Panc1 (cell line): ENCODE measurements around the gene DPEP2NB. TPM values are rescaled to one million over a fixed set of nuclear protein-coding genes. Genes with fewer than 3 reads are reported as not detected.

Source experiments
- ATAC-seq: fragments of 200-7000 bp; cut with Tn5 transposase; 2 replicates; pipeline ENCODE4 v1.9.1; 2020; ENCODE audit warnings: mild to moderate bottlenecking, moderate library complexity
- BruUV-seq: library from RNA; stranded (reverse); fragments of 400-500 nt; replicated peaks from 2 replicates; lab custom pipeline; 2021; lab: Mats Ljungman, UMichigan
- CTCF ChIA-PET: fragments of 300-600 bp; sonication (Branson Sonifier 250); formaldehyde crosslinking; loops from one replicate; lab custom pipeline; 2022; ENCODE audit warnings: antibody characterized with exemption; lab: Charles Lee
- POLR2A ChIA-PET: fragments of 300-600 bp; sonication (Branson Sonifier 250); formaldehyde crosslinking; loops from one replicate; lab custom pipeline; 2022; ENCODE audit warnings: antibody characterized with exemption; lab: Charles Lee
- DNase-seq: peaks from one replicate; pipeline ENCODE4 v3.0.0-alpha.2; 2010; ENCODE audit warnings: low read depth, low spot score
- H3K27ac ChIP-seq: 2 replicates; pipeline ENCODE4 v1.5.1; 2011; ENCODE audit warnings: mild to moderate bottlenecking, low read length, inconsistent platforms
- H3K27me3 ChIP-seq: fragments of 200-500 bp; sonication (Bioruptor generic); 2 replicates; pipeline ENCODE4 v1.6.0; 2014; ENCODE audit warnings: low read length, inconsistent platforms; ENCODE audit not compliant: control insufficient read depth, insufficient read depth
- H3K36me3 ChIP-seq: fragments of 200-500 bp; sonication (Bioruptor generic); 2 replicates; pipeline ENCODE4 v1.5.1; 2014; ENCODE audit warnings: inconsistent platforms, mild to moderate bottlenecking, low read length, moderate library complexity; ENCODE audit not compliant: control insufficient read depth, insufficient read depth
- H3K4me1 ChIP-seq: 2 replicates; pipeline ENCODE4 v1.5.1; 2011; ENCODE audit warnings: inconsistent platforms, mild to moderate bottlenecking, low read length, moderate library complexity; ENCODE audit not compliant: control insufficient read depth, insufficient read depth
- H3K4me3 ChIP-seq, 2 experiments: 2 replicates each; pipeline ENCODE4 v1.5.1; 2011 to 2012; ENCODE audit warnings: low read depth in 2 of 2, low read length in 2 of 2, mild to moderate bottlenecking in 2 of 2, inconsistent platforms in 1 of 2, moderate library complexity in 1 of 2
- H3K9me3 ChIP-seq: fragments of 200-500 bp; sonication (Bioruptor generic); 2 replicates; pipeline ENCODE4 v1.5.1; 2014; ENCODE audit warnings: low read depth, mild to moderate bottlenecking, inconsistent platforms, low read length, moderate library complexity; ENCODE audit not compliant: control insufficient read depth, insufficient read depth
- POLR2AphosphoS5 ChIP-seq: IDR thresholded peaks from 2 replicates; pipeline ENCODE4 v1.6.1; 2012; ENCODE audit warnings: mild to moderate bottlenecking, low read depth, low read length, moderate library complexity
- REST ChIP-seq, 2 experiments: IDR thresholded peaks; 2 replicates each; pipeline ENCODE4 v1.6.1; 2011 to 2012; ENCODE audit warnings: low read depth in 2 of 2, control low read depth in 1 of 2, low read length in 1 of 2, mild to moderate bottlenecking in 1 of 2, moderate library complexity in 1 of 2; ENCODE audit not compliant: insufficient read depth in 1 of 2
- SIN3A ChIP-seq: IDR thresholded peaks from 2 replicates; pipeline ENCODE4 v1.6.1; 2012; ENCODE audit warnings: low read depth, mild to moderate bottlenecking, low read length, moderate library complexity, borderline replicate concordance; ENCODE audit not compliant: insufficient read depth
- TCF7L2 ChIP-seq: IDR thresholded peaks from 2 replicates; pipeline ENCODE4 v1.6.1; 2011; ENCODE audit warnings: mild to moderate bottlenecking, low read depth, low read length, inconsistent platforms
- in situ Hi-C: cut with HindIII; loops from 2 replicates; pipeline ENCODE4 v1.10.0; 2016; ENCODE audit warnings: low sequenced_read_pairs, low pct_unique_long_range_greater_than_20kb
- intact Hi-C: fragments of 100-400 bp; cut with micrococcal nuclease; formaldehyde crosslinking; loops from one replicate; pipeline ENCODE4 v1.10.0; 2022; ENCODE audit not compliant: unreplicated experiment
- total RNA-seq: library from RNA; stranded (reverse); gene quantifications from one replicate; pipeline ENCODE4 v1.2.1, GENCODE V29; 2021; ENCODE audit not compliant: unreplicated experiment
- TF ChIP-seq, protein P1 (sequence below): fragments of 450-650 bp; IDR thresholded peaks from 2 replicates; pipeline ENCODE4 v1.5.1; 2017; ENCODE audit warnings: mild to moderate bottlenecking

The DPEP2NB gene
- total RNA-seq, 1 experiment from 2014 or later: not detected

- Histone ChIP-seq H3K27ac (no peak overlapping the region), H3K36me3 (no peaks in the 10 kb centered on the region), H3K4me3 (no peak overlapping the region), H3K9me3 (no peaks in the 10 kb centered on the region), H3K27me3 (no peaks in the 10 kb centered on the region), H3K4me1 (no peaks in the 10 kb centered on the region)
- intact Hi-C loops (no loop called here), in situ Hi-C loops (no loop called here)
- DNase-seq (no peak), ATAC-seq (no peak)
- BruUV-seq: no TSS peak
- TF ChIP-seq, protein P1, sequence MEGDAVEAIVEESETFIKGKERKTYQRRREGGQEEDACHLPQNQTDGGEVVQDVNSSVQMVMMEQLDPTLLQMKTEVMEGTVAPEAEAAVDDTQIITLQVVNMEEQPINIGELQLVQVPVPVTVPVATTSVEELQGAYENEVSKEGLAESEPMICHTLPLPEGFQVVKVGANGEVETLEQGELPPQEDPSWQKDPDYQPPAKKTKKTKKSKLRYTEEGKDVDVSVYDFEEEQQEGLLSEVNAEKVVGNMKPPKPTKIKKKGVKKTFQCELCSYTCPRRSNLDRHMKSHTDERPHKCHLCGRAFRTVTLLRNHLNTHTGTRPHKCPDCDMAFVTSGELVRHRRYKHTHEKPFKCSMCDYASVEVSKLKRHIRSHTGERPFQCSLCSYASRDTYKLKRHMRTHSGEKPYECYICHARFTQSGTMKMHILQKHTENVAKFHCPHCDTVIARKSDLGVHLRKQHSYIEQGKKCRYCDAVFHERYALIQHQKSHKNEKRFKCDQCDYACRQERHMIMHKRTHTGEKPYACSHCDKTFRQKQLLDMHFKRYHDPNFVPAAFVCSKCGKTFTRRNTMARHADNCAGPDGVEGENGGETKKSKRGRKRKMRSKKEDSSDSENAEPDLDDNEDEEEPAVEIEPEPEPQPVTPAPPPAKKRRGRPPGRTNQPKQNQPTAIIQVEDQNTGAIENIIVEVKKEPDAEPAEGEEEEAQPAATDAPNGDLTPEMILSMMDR: no peak
- TF ChIP-seq SIN3A (no peak), REST (IDR thresholded peaks at IDR 0.05; ENCODE audit: insufficient read depth in 1 of 2, low read depth in 2 of 2, low read length in 1 of 2) (no peak), POLR2AphosphoS5 (no peak), TCF7L2 (no peak)
- POLR2A ChIA-PET: no interaction called here
- CTCF ChIA-PET: no interaction called here
Observed at GRCh38 chr16:68035227-68035626, 19.5 kb upstream of the DPEP2NB start.

DNA sequence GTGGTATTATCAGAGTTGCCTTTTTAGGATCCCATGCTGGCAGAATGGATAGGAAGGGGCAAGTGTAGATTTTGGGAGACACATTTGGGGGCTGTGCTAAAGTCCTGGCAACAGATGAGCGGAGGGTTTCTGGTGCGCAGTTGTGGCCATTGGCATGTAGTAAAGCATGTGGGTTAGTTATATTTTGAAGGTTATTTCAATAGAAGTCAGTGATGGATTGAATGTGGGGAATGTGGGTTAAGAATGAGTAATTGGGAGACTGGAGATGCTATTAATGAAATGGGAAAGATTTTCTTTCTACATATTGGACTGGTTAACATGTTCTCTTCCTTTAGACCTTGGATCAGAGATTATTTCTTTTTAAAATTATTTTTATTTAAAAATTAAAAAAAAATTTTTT, 17.4 kb upstream of the DPEP2NB start:
- intact Hi-C loops (no loop called here), in situ Hi-C loops (no loop called here)
- no peak overlapping the region for H3K27ac ChIP-seq
- no TSS peak for BruUV-seq
- H3K27me3 ChIP-seq: no peaks in the 10 kb centered on the region
- no peaks in the 10 kb centered on the region for H3K36me3 ChIP-seq
- DNase-seq (no peak), ATAC-seq (no peak)
- no peak for TF ChIP-seq TCF7L2
- no peak for TF ChIP-seq SIN3A
- TF ChIP-seq, protein P1: no peak
- no peak for TF ChIP-seq REST (IDR thresholded peaks at IDR 0.05; ENCODE audit: insufficient read depth in 1 of 2, low read depth in 2 of 2, low read length in 1 of 2)
- no peak for TF ChIP-seq POLR2AphosphoS5
- H3K4me3 ChIP-seq: no peak overlapping the region
- no peaks in the 10 kb centered on the region for H3K4me1 ChIP-seq
- CTCF ChIA-PET: no interaction called here
- POLR2A ChIA-PET: no interaction called here
- H3K9me3 ChIP-seq: no peaks in the 10 kb centered on the region
